Jurkat, Clone E6-1 (cell line): ENCODE data around the gene ALOX5AP.

ENCODE experiments used
- DNase-seq: peaks from one replicate; pipeline ENCODE4 v3.0.0-alpha.2; 2011; ENCODE audit warnings: low read depth, low spot score
- H3K4me3 ChIP-seq: 2 replicates; pipeline ENCODE4 v1.5.1; 2011; ENCODE audit warnings: mild to moderate bottlenecking, low read length, control low read depth, moderate library complexity

The ALOX5AP gene

GRCh38 chr13:30787738-30788525 is 52.6 kb downstream of the ALOX5AP start:
- no peak overlapping the region for H3K4me3 ChIP-seq
- no peak for DNase-seq

GRCh38 chr13:30789166-30789862 is 54.0 kb downstream of the ALOX5AP start:
- no peak overlapping the region for H3K4me3 ChIP-seq
- no peak for DNase-seq

GRCh38 chr13:30790592-30790991 is 55.2 kb downstream of the ALOX5AP start:
- H3K4me3 ChIP-seq: no peak overlapping the region
- no peak for DNase-seq

GRCh38 chr13:30791354-30792001 is 56.1 kb downstream of the ALOX5AP start:
- no peak for DNase-seq
- no peak overlapping the region for H3K4me3 ChIP-seq

- no peak overlapping the region for H3K4me3 ChIP-seq
- DNase-seq: no peak
These were observed 57.1 kb downstream of the ALOX5AP start for GRCh38 chr13:30792285-30793000.

GRCh38 chr13:30796132-30796572 is 60.8 kb downstream of the ALOX5AP start:
- peak overlapping the region; percentile 31 for H3K4me3 ChIP-seq
- peak; percentile 20 for DNase-seq

GRCh38 chr13:30796631-30797601 is 61.6 kb downstream of the ALOX5AP start:
- no peak for DNase-seq
- no peak overlapping the region for H3K4me3 ChIP-seq

GRCh38 chr13:30797847-30798535 is 62.6 kb downstream of the ALOX5AP start:
- no peak for DNase-seq
- no peak overlapping the region for H3K4me3 ChIP-seq

GRCh38 chr13:30798776-30799355 is 63.5 kb downstream of the ALOX5AP start:
- no peak for DNase-seq
- no peak overlapping the region for H3K4me3 ChIP-seq

GRCh38 chr13:30799356-30799824 is 64.0 kb downstream of the ALOX5AP start:
- H3K4me3 ChIP-seq: no peak overlapping the region
- DNase-seq: no peak

GRCh38 chr13:30800107-30800506 is 64.8 kb downstream of the ALOX5AP start:
- no peak for DNase-seq
- H3K4me3 ChIP-seq: no peak overlapping the region

GRCh38 chr13:30802501-30802900 is 67.2 kb downstream of the ALOX5AP start:
- no peak for DNase-seq
- H3K4me3 ChIP-seq: no peak overlapping the region

GRCh38 chr13:30802953-30803478 is 67.7 kb downstream of the ALOX5AP start:
- no peak overlapping the region for H3K4me3 ChIP-seq
- DNase-seq: peak; percentile 52

GRCh38 chr13:30803749-30804148 is 68.4 kb downstream of the ALOX5AP start:
- no peak for DNase-seq
- H3K4me3 ChIP-seq: no peak overlapping the region

GRCh38 chr13:30804474-30804873 is 69.1 kb downstream of the ALOX5AP start:
- H3K4me3 ChIP-seq: no peak overlapping the region
- no peak for DNase-seq

- DNase-seq: no peak
- H3K4me3 ChIP-seq: no peak overlapping the region
These were observed 69.8 kb downstream of the ALOX5AP start for GRCh38 chr13:30805132-30805537.

GRCh38 chr13:30805603-30806011 is 70.3 kb downstream of the ALOX5AP start:
- DNase-seq: no peak
- no peak overlapping the region for H3K4me3 ChIP-seq
